Peyer's patch (tissue), 4 donors: ENCODE measurements around the gene USP10.

Source experiments
- POLR2A ChIP-seq, 2 donors: fragments of 450-650 bp; IDR thresholded peaks; one replicate each; pipeline ENCODE4 v1.5.1; 2017; ENCODE audit warnings: antibody characterized with exemption in 2 of 2, mild to moderate bottlenecking in 2 of 2, moderate library complexity in 2 of 2
- TF ChIP-seq, protein P1 (sequence below), 6 experiments: fragments of 450-650 bp in 4 of 6; fragments of 200-600 bp in 2 of 6; sonication (generic) in 1 of 6; IDR thresholded peaks; one replicate each; pipeline ENCODE4 v1.5.1; 2017 to 2019; ENCODE audit warnings: antibody characterized with exemption in 6 of 6, mild to moderate bottlenecking in 3 of 6, moderate library complexity in 1 of 6

DNA sequence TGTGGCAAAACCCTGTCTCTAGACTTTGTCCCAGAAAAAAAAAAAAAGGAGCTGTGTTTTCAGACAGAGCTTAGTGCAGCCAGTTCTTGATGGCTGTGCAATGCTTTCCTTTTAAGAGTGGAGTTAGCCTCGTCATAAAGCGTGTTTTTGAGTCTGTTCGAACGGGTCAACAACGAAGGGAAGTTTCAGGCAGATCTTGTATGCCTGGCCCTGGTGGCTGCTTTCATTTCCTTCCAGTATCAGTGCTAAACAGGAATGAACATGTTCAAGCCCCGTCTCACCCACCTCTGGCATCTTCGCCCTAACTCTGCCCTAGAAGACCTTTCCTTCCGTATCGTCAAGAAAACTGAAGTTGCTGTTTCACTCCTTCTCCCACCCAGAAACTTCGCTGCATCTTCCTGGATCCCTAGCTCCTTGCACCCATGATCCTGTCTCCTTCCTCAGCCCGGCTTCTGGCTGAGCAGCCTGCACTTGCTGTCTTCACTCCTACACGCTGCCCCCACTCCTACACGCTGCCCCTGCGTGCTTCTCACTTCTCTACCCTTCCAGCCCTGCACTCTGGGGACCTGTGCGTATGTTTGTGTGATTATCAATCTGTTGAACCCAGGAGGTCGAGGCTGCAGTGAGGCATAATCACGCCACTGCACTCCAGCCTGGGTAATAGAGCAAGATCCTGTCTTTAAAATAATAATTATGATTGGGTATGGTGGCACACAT, 55.3 kb downstream of the USP10 start:
- TF ChIP-seq POLR2A (IDR thresholded peaks at IDR 0.05), result no peak
- TF ChIP-seq, protein P1, sequence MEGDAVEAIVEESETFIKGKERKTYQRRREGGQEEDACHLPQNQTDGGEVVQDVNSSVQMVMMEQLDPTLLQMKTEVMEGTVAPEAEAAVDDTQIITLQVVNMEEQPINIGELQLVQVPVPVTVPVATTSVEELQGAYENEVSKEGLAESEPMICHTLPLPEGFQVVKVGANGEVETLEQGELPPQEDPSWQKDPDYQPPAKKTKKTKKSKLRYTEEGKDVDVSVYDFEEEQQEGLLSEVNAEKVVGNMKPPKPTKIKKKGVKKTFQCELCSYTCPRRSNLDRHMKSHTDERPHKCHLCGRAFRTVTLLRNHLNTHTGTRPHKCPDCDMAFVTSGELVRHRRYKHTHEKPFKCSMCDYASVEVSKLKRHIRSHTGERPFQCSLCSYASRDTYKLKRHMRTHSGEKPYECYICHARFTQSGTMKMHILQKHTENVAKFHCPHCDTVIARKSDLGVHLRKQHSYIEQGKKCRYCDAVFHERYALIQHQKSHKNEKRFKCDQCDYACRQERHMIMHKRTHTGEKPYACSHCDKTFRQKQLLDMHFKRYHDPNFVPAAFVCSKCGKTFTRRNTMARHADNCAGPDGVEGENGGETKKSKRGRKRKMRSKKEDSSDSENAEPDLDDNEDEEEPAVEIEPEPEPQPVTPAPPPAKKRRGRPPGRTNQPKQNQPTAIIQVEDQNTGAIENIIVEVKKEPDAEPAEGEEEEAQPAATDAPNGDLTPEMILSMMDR (IDR thresholded peaks at IDR 0.05), result no peak
